GM12878 (cell line): ENCODE results near the gene PPP1R14D. TPM values are rescaled to one million over a fixed set of nuclear protein-coding genes. Genes with fewer than 3 reads are reported as not detected.

Experiments used
- BACH1 ChIP-seq: fragments of 450-650 bp; IDR thresholded peaks from 2 replicates; pipeline ENCODE4 v1.6.1; 2017; ENCODE audit warnings: mild to moderate bottlenecking, borderline replicate concordance
- BCLAF1 ChIP-seq: fragments of 450-650 bp; IDR thresholded peaks from 2 replicates; pipeline ENCODE4 v1.6.1; 2017; ENCODE audit warnings: antibody characterized with exemption, mild to moderate bottlenecking, moderate library complexity
- BHLHE40 ChIP-seq, 2 experiments: fragments of 450-650 bp in 1 of 2; IDR thresholded peaks; 2 replicates each; pipeline ENCODE4 v1.6.1; 2011 to 2017; ENCODE audit warnings: low read depth in 2 of 2, borderline replicate concordance in 1 of 2, improper control_type of control experiment in 1 of 2, low read length in 1 of 2, mild to moderate bottlenecking in 1 of 2
- CBX3 ChIP-seq: fragments of 200-600 bp; sonication (generic); IDR thresholded peaks from 2 replicates; pipeline ENCODE4 v1.6.1; 2016; ENCODE audit warnings: low read depth, borderline replicate concordance
- CREB1 ChIP-seq: IDR thresholded peaks from 2 replicates; pipeline ENCODE4 v1.6.1; 2012; ENCODE audit warnings: low read depth, mild to moderate bottlenecking, inconsistent platforms
- HDAC6 ChIP-seq: fragments of 200-600 bp; sonication (generic); IDR thresholded peaks from one replicate; pipeline ENCODE4 v1.8.0; 2017; ENCODE audit warnings: antibody characterized with exemption; ENCODE audit not compliant: unreplicated experiment
- KAT2A ChIP-seq: conservative IDR thresholded peaks from 2 replicates; pipeline ENCODE4 v1.6.1; 2011; ENCODE audit warnings: low read depth, low read length; ENCODE audit not compliant: control insufficient read depth
- MYB ChIP-seq: fragments of 150-350 bp; IDR thresholded peaks from 2 replicates; pipeline ENCODE4 v1.6.1; 2014; ENCODE audit warnings: mild to moderate bottlenecking, low read depth, low read length, borderline replicate concordance
- PAX5 ChIP-seq: IDR thresholded peaks from 2 replicates; pipeline ENCODE4 v1.6.1; 2011; ENCODE audit warnings: low read depth, low read length, borderline replicate concordance
- PBX3 ChIP-seq: IDR thresholded peaks from 2 replicates; pipeline ENCODE4 v1.6.1; 2011; ENCODE audit warnings: mild to moderate bottlenecking, low read depth, low read length, moderate library complexity; ENCODE audit not compliant: insufficient replicate concordance
- POU2F2 ChIP-seq: IDR thresholded peaks from 3 replicates; pipeline ENCODE4 v1.6.1; 2011; ENCODE audit warnings: low read depth, mild to moderate bottlenecking, low read length, borderline replicate concordance
- RBBP5 ChIP-seq: fragments of 200-600 bp; sonication (generic); conservative IDR thresholded peaks from 2 replicates; pipeline ENCODE4 v1.6.1; 2016
- SMARCA5 ChIP-seq: fragments of 450-650 bp; IDR thresholded peaks from 2 replicates; pipeline ENCODE4 v1.6.1; 2017; ENCODE audit warnings: mild to moderate bottlenecking
- STAT3 ChIP-seq: IDR thresholded peaks from 2 replicates; pipeline ENCODE4 v1.6.1; 2011; ENCODE audit warnings: low read depth, low read length, improper control_type of control experiment
- USF2 ChIP-seq: IDR thresholded peaks from 2 replicates; pipeline ENCODE4 v1.6.1; 2011; ENCODE audit warnings: low read depth, low read length, improper control_type of control experiment, borderline replicate concordance
- ZBTB11 ChIP-seq: fragments of 450-650 bp; formaldehyde crosslinking; IDR thresholded peaks from 2 replicates; pipeline ENCODE4 v1.5.0; 2022; ENCODE audit warnings: mild to moderate bottlenecking, missing genetic modification characterization
- ZBTB4 ChIP-seq: fragments of 450-650 bp; formaldehyde crosslinking; IDR thresholded peaks from 2 replicates; pipeline ENCODE4 v1.4.0; 2022; ENCODE audit warnings: mild to moderate bottlenecking, moderate library complexity
- ZNF24 ChIP-seq: fragments of 450-650 bp; IDR thresholded peaks from 2 replicates; pipeline ENCODE4 v1.6.1; 2017; ENCODE audit warnings: antibody characterized with exemption, mild to moderate bottlenecking
- polyA plus RNA-seq, 11 experiments: library from polyadenylated mRNA; depleted of rRNA in 4 of 11; unstranded in 6 of 11; stranded (reverse) in 5 of 11; fragments of >200 nt; fragmentation: Nextera tagmentation in 4 of 11; fragmentation: Illumina TruSeq in 1 of 11; extraction: Ambion mirVana in 4 of 11; extraction: Trizol in 1 of 11; gene quantifications; 1 replicate in 1 of 11; 2 replicates in 10 of 11; pipeline versions ENCODE4 v1.2.1 to v1.2.3, GENCODE V29; 2011 to 2016; ENCODE audit warnings: inconsistent platforms in 2 of 11, missing spikeins in 2 of 11, low read depth in 1 of 11
- total RNA-seq, 4 experiments: library from RNA; depleted of rRNA in 3 of 4; stranded (reverse); fragments of >200 nt in 3 of 4; fragmentation: Illumina TruSeq in 1 of 4; extraction: Trizol in 1 of 4; gene quantifications; 2 replicates each; pipeline versions ENCODE4 v1.2.1 to v1.2.3, GENCODE V29; 2013 to 2021

The PPP1R14D gene
- total and polyA plus RNA-seq, 10 of the 15 experiments (the other 5 are each of a cell fraction or from before 2014, with no cell fraction given) = 0.10 TPM; not detected in 9

- TF ChIP-seq PBX3 (no peak), ZBTB4 (CRISPR knock-in tag) (no peak), ZNF24 (peak; percentile 99), RBBP5 (no peak), PAX5 (no peak), BACH1 (no peak), ZBTB11 (CRISPR knock-in tag) (no peak), CBX3 (no peak), KAT2A (no peak), HDAC6 (no peak), CREB1 (no peak), USF2 (no peak), STAT3 (no peak), POU2F2 (peak; percentile 44; the same call in 1 of the 3 replicates), SMARCA5 (peak; percentile 66; the same call in 1 of the 2 replicates), BCLAF1 (no peak), MYB (no peak), BHLHE40 (IDR thresholded peaks at IDR 0.05; ENCODE audit: borderline replicate concordance in 1 of 2, low read depth in 2 of 2, low read length in 1 of 2) (peak in 1 of 2 experiments; percentile 32; a peak in 1 of 4 replicates)
Observed at GRCh38 chr15:40857601-40858341, 29.3 kb upstream of the PPP1R14D start (continued).
